Muscle layer of duodenum (tissue), 2 donors: Measurements from ENCODE around the gene SPDYE3.
"Not testable (repeated sequence)": the region's sequence is repeated elsewhere in the genome, so short reads cannot be mapped to it uniquely, and the experiment has no call there.

Experiments
- H3K27ac ChIP-seq: one replicate; pipeline ENCODE4 v1.7.0; 2013; ENCODE audit warnings: mild to moderate bottlenecking, low read length
- H3K27me3 ChIP-seq: one replicate; pipeline ENCODE4 v1.7.0; 2013; ENCODE audit warnings: low read depth, mild to moderate bottlenecking, control low read depth, low read length
- H3K36me3 ChIP-seq, 2 donors: one replicate each; pipeline ENCODE4 v1.7.0; 2013; ENCODE audit warnings: low read length in 2 of 2, control low read depth in 1 of 2, mild to moderate bottlenecking in 1 of 2; ENCODE audit not compliant: insufficient read depth in 2 of 2, control insufficient read depth in 1 of 2
- H3K4me1 ChIP-seq, 2 donors: one replicate each; pipeline ENCODE4 v1.7.0; 2013; ENCODE audit warnings: low read length in 2 of 2, mild to moderate bottlenecking in 2 of 2, control low read depth in 1 of 2, moderate library complexity in 1 of 2; ENCODE audit not compliant: insufficient read depth in 2 of 2, control insufficient read depth in 1 of 2
- H3K4me3 ChIP-seq, 2 donors: one replicate each; pipeline ENCODE4 v1.7.0; 2013; ENCODE audit warnings: low read length in 2 of 2, low read depth in 1 of 2, mild to moderate bottlenecking in 1 of 2
- H3K9me3 ChIP-seq, 2 donors: one replicate each; pipeline ENCODE4 v1.7.0; 2013; ENCODE audit warnings: low read length in 2 of 2, control low read depth in 1 of 2, mild to moderate bottlenecking in 1 of 2; ENCODE audit not compliant: control insufficient read depth in 1 of 2
- donor health status: healthy.

The SPDYE3 gene

DNA sequence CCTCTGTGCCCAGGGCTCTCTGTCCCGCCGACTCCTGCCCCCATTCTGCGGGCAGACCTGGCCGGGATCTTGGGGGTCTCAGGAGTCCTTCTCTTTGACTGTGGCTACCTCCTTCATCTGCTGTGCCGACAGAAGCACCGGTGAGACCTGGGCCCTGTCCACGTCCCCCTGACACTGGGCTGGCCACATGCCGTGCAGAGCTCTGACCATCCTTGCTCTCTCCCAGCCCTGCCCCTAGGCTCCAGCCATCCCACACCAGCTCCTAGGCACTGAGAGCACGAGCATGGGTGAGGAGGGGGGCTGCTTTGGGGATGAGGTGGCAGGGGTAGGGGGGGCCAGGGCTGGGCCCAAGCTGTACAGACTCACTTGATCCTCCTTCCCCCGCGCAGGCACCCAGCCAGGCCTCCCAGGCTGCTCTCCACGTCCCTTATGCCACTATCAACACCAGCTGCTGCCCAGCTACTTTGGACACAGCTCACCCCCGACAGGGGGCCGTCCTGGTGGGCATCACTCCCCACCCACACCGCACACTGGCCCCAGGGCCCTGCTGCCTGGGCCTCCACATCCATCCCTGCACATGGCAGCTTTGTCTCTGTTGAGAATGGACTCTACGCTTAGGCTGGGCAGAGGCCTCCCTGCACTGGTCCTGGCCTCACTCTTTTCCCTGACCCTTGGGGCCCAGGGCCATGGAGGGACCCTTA lies 45.6 kb downstream of the SPDYE3 start:
- Histone ChIP-seq H3K36me3 (peaks cover 44 to 74% of the 10 kb centered on the region in 2 donors), H3K9me3 (no peaks in the 10 kb centered on the region), H3K4me3 (no peak overlapping the region), H3K4me1 (no peaks in the 10 kb centered on the region), H3K27me3 (no peaks in the 10 kb centered on the region), H3K27ac (no peak overlapping the region)

DNA sequence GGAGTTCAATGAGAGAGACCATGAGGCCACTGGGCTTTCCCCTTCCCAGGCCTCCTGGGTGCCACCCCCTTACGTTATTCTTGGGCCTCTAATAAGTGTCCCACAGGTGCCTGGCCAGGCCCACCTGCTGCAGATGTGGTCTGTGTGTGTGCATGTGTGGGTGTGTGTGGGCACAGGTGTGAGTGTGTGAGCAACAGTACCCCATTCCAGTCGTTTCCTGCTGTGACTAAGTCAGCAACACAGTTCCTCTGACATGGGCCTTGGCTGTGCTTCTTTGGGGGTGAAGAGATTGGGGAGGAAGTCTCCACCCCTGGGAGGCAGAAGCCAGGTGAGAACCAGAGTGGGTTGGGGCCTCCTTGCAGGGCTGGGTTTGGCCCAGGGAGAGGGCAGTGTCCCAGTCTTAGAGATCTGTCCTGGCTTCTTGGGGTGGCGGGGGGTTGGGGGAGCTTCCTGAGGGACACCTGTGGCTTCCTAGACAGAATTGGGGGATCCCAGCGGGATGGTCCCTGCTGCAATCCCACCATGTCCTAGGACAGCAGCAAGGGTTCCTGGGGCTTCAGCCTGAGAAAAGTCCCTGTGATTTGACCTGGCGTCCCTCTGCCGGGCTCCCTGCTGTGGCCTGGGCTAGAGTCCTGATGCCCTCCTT lies 46.3 kb downstream of the SPDYE3 start:
- H3K27me3 ChIP-seq: no peaks in the 10 kb centered on the region
- H3K4me1 ChIP-seq: no peaks in the 10 kb centered on the region
- H3K27ac ChIP-seq: no peak overlapping the region
- H3K36me3 ChIP-seq: peaks cover 43 to 81% of the 10 kb centered on the region in 2 donors
- no peaks in the 10 kb centered on the region for H3K9me3 ChIP-seq
- H3K4me3 ChIP-seq: no peak overlapping the region

DNA sequence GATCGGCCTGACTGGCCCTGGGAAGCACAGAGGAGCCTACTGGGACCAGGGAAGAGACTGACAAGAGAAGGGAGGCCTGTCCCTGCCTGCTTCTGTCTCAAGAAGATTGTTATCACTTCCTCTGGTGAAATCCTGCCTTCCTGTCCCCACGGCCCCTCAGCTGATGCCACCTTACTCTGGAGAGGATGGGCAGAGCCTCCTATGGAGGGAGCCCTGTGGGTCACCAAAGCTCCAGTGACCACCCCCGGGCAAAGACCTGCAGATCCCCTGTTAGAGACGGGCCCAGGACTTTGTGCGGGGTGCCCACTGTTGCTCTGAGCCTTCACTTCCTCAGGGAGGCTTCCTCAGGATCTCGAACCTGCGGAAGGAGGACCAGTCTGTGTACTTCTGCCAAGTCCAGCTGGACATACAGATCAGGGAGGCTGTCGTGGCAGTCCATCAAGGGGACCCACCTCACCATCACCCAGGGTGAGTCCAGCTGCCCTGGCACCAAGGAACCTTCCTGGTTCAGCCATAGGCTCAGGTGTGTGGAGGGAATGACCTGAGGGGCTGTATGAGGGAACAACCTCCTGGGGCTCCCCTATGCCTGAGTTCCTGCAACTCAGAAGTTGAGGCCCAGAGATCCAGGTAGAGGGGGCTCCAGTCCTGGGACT lies 49.0 kb downstream of the SPDYE3 start:
- no peaks in the 10 kb centered on the region for H3K9me3 ChIP-seq
- no peaks in the 10 kb centered on the region for H3K4me1 ChIP-seq
- H3K27me3 ChIP-seq: no peaks in the 10 kb centered on the region
- peaks cover 48 to 88% of the 10 kb centered on the region in 2 donors for H3K36me3 ChIP-seq
- H3K27ac ChIP-seq: no peak overlapping the region
- H3K4me3 ChIP-seq: no peak overlapping the region

DNA sequence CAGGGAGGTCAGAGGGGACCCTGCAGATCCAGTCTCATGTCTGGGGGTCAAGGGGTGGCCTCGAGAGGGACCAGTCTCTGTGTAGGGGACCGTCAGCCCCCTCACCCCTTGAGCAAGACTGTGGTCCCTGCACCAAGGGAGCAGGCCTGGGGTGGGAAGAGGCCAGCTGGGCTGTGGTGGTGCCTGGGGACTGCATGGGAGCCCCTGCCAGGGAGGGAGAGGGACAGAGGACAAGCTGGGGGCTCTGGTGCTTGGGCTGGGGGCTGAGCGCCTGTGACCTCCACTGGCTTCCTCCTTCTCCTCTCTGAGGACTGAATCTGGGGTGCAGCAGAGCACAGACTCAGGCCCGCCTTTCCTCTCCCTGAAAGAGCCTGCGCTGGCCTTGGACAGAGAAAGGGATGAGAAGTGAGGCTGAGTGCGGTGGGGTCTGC lies 49.6 kb downstream of the SPDYE3 start:
- H3K27ac ChIP-seq: no peak overlapping the region

DNA sequence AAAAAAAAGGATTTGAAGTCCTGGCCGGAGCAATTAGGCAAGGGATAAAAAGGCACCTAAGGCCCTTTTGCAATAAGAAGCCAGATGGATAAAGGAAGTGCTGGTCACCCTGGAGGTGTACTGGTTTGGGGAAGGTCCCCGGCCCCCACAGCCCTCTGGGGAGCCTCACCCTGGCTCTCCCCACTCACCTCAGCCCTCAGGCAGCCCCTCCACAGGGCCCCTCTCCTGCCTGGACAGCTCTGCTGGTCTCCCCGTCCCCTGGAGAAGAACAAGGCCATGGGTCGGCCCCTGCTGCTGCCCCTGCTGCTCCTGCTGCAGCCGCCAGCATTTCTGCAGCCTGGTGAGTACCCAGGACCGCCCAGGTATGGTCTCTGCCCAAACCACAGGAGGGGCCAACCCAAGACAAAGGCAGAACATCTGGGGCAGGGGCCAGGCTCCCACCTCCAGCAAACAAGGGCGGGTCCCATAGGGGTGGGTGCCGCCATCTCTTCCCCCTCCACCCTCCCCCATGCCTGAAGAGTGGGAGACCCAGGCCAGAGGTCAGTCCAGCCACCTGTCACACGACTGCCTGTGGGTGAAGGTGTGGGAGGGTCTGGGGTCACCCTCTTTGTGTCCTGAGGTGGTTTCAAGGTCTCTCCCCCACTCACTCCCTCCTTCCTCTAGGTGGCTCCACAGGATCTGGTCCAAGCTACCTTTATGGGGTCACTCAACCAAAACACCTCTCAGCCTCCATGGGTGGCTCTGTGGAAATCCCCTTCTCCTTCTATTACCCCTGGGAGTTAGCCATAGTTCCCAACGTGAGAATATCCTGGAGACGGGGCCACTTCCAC lies 50.7 kb downstream of the SPDYE3 start, which contains the start of gene PILRB:
Gene PILRB (plus strand): TSS at position 91 of the 830 bp plus-strand sequence. CDS start 186 bp downstream, at position 277.
- H3K9me3 ChIP-seq: no peaks in the 10 kb centered on the region
- no peaks in the 10 kb centered on the region for H3K4me1 ChIP-seq
- H3K4me3 ChIP-seq: no peak within 1 kb of the TSS
- no peaks in the 10 kb centered on the region for H3K27me3 ChIP-seq
- peaks cover 55 to 95% of the 10 kb centered on the region in 2 donors for H3K36me3 ChIP-seq
- H3K27ac ChIP-seq: no peak within 1 kb of the TSS

More for the DNA sequence above, 49.6 kb downstream of the SPDYE3 start:
- no peaks in the 10 kb centered on the region for H3K27me3 ChIP-seq
- H3K9me3 ChIP-seq: no peaks in the 10 kb centered on the region
- H3K36me3 ChIP-seq: peaks cover 52 to 91% of the 10 kb centered on the region in 2 donors
- H3K4me3 ChIP-seq: no peak overlapping the region
- no peaks in the 10 kb centered on the region for H3K4me1 ChIP-seq

DNA sequence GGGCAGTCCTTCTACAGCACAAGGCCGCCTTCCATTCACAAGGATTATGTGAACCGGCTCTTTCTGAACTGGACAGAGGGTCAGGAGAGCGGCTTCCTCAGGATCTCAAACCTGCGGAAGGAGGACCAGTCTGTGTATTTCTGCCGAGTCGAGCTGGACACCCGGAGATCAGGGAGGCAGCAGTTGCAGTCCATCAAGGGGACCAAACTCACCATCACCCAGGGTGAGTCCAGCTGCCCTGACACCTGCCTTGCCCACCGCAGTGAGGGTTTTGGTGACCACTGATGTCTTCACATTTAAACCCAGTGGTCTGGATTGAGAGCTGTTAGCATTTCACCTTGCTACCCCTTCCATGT lies 51.3 kb downstream of the SPDYE3 start:
- H3K27me3 ChIP-seq: no peaks in the 10 kb centered on the region
- no peaks in the 10 kb centered on the region for H3K4me1 ChIP-seq
- H3K4me3 ChIP-seq: no peak overlapping the region
- H3K9me3 ChIP-seq: no peaks in the 10 kb centered on the region
- peaks cover 52 to 90% of the 10 kb centered on the region in 2 donors for H3K36me3 ChIP-seq
- H3K27ac ChIP-seq: no peak overlapping the region

DNA sequence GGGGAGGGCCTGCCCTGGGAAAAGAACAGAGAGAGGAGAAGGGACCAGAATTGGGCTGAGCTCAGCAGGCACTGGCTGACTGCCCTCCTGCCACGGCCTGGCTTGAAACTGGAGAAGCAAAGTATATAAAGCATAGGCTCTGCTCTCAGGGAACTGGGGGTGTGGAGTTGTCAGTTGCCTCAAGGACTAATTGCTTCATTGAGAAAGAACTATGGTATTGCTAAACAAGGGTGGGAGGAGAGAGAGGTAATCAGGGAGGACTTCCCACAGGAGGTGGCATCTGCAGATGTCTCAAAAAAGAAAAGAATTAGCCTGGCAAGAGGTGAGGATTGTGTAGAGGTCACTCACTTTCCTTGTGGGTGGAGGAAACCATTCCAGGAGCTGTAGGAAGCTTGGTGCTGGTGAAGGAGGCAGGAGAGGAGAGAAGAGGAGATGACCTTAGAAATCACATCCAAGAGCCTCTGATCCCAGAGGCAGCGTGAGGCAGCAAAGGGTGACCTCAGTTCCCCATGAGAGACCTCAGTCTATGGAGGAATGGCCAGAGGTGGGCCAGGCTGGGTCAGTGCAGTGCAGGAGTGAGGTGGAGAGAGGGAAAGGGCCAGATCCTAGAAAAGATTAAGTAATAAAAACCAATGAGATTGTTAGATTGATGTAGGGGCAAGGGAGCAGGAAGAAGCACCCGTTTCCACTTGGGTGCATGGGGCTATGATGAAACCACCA lies 52.8 kb downstream of the SPDYE3 start:
- peaks cover 43 to 82% of the 10 kb centered on the region in 2 donors for H3K36me3 ChIP-seq
- no peaks in the 10 kb centered on the region for H3K9me3 ChIP-seq
- H3K27me3 ChIP-seq: no peaks in the 10 kb centered on the region
- H3K27ac ChIP-seq: no peak overlapping the region
- H3K4me1 ChIP-seq: no peaks in the 10 kb centered on the region
- no peak overlapping the region for H3K4me3 ChIP-seq

DNA sequence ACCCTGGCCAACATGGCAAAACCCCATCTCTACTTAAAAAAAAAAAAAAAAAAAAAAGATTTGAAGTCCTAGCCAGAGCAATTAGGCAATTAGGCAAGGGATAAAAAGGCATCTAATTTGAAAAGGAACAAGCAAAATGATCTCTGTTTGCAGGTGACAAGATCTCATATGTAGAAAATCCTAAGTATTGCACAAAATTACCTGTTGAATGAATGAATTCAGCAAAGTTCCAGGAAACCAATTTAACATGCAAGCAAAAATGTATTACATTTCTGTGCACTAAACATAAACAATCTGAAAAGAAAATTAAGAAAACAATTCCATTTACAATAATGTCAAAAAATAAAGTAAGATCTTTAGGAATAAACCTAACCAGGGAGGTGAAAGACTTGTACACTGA lies 55.6 kb downstream of the SPDYE3 start:
- Histone ChIP-seq H3K4me3 (no peak overlapping the region), H3K27me3 (no peaks in the 10 kb centered on the region), H3K9me3 (no peaks in the 10 kb centered on the region), H3K36me3 (peaks cover 34 to 62% of the 10 kb centered on the region in 2 donors), H3K27ac (no peak overlapping the region), H3K4me1 (no peaks in the 10 kb centered on the region)

DNA sequence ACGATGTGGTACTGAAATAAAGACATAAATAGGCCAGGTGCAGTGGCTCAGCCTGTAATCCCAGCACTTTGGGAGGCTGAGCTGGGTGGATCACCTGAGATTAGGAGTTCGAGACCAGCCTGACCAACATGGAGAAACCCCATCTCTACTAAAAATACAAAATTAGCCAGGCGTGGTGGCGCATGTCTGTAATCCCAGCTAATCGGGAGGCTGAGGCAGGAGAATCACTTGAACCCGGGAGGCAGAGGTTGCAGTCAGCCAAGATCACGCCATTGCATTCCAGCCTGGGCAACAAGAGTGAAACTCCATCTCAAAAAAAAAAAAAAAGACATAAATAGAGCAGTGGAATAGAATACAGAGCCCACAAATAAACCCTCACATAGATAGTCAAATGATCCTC lies 56.3 kb downstream of the SPDYE3 start:
- H3K4me1 ChIP-seq, H3K27ac ChIP-seq, H3K9me3 ChIP-seq, H3K27me3 ChIP-seq, H3K4me3 ChIP-seq: not testable (repeated sequence)
- peaks cover 33 to 55% of the 10 kb centered on the region in 2 donors for H3K36me3 ChIP-seq

DNA sequence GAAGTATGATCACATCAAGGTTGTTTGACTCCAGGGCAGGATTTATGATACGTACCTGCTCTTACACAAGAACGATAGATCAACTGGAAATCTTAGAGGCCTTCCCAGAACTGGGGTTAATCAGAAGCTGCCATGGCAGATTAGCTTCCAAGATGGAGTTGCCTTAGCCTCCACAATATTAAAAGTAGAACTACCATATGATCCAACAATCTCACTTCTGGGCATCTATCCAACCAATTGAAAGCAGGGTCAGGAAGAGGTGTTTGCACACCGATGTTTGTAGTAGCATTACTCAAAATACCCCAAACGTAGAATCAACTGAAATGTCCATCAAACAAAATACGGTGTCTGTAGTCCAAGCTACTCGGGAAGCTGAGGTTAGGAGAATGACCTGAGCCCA lies 57.0 kb downstream of the SPDYE3 start:
- no peak overlapping the region for H3K4me3 ChIP-seq
- no peaks in the 10 kb centered on the region for H3K4me1 ChIP-seq
- H3K27me3 ChIP-seq: no peaks in the 10 kb centered on the region
- no peaks in the 10 kb centered on the region for H3K9me3 ChIP-seq
- H3K27ac ChIP-seq: no peak overlapping the region
- peaks cover 26 to 48% of the 10 kb centered on the region in 2 donors for H3K36me3 ChIP-seq
